Measurements from ENCODE around the gene CPNE8. TPM values are rescaled to one million over a fixed set of nuclear protein-coding genes. Genes with fewer than 3 reads are reported as not detected.

CPNE8 gene
- total RNA-seq, 2 donors from 2014 or later, result 8.7 to 18.0 TPM

- no peak for DNase-seq
- H3K27ac ChIP-seq (ENCODE audit: low read depth, low read length), result no peak overlapping the region
- no peaks in the 10 kb centered on the region for H3K9me3 ChIP-seq (ENCODE audit: control insufficient read depth, low read length)
- H3K9ac ChIP-seq (ENCODE audit: extremely low read depth, low read length, poor library complexity, severe bottlenecking), result no peak overlapping the region
- H3K4me3 ChIP-seq (ENCODE audit: low read length), result no peak overlapping the region
- no peaks in the 10 kb centered on the region for H3K27me3 ChIP-seq (ENCODE audit: control insufficient read depth, insufficient read depth, low read length, poor library complexity, severe bottlenecking)
- H3K27ac Mint-ChIP-seq, result no peak overlapping the region
- no peaks in the 10 kb centered on the region for H3K4me1 ChIP-seq (ENCODE audit: control insufficient read depth, insufficient read depth, low read length)
- TF ChIP-seq, protein P1, sequence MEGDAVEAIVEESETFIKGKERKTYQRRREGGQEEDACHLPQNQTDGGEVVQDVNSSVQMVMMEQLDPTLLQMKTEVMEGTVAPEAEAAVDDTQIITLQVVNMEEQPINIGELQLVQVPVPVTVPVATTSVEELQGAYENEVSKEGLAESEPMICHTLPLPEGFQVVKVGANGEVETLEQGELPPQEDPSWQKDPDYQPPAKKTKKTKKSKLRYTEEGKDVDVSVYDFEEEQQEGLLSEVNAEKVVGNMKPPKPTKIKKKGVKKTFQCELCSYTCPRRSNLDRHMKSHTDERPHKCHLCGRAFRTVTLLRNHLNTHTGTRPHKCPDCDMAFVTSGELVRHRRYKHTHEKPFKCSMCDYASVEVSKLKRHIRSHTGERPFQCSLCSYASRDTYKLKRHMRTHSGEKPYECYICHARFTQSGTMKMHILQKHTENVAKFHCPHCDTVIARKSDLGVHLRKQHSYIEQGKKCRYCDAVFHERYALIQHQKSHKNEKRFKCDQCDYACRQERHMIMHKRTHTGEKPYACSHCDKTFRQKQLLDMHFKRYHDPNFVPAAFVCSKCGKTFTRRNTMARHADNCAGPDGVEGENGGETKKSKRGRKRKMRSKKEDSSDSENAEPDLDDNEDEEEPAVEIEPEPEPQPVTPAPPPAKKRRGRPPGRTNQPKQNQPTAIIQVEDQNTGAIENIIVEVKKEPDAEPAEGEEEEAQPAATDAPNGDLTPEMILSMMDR (conservative IDR thresholded peaks at IDR 0.05), result no peak
- WGBS, 2 experiments (ENCODE audit: insufficient coverage in 1 of 2, insufficient read length in 1 of 2), result 93% methylated on average over 2 to 4 of the region's 4 CpGs
- no peaks in the 10 kb centered on the region for H3K36me3 ChIP-seq (ENCODE audit: control insufficient read depth, insufficient read depth, low read length)
- H3K4me1 Mint-ChIP-seq, result peaks cover 3% of the 10 kb centered on the region
- no peaks in the 10 kb centered on the region for H3K36me3 Mint-ChIP-seq (ENCODE audit: low read depth)
- H3K9me3 Mint-ChIP-seq, result no peaks in the 10 kb centered on the region
- no peaks in the 10 kb centered on the region for H3K27me3 Mint-ChIP-seq (ENCODE audit: insufficient read depth)
- H3K4me3 Mint-ChIP-seq, result no peak overlapping the region
Measured at GRCh38 chr12:38825006-38825405, 80.4 kb downstream of the CPNE8 start.

DNA sequence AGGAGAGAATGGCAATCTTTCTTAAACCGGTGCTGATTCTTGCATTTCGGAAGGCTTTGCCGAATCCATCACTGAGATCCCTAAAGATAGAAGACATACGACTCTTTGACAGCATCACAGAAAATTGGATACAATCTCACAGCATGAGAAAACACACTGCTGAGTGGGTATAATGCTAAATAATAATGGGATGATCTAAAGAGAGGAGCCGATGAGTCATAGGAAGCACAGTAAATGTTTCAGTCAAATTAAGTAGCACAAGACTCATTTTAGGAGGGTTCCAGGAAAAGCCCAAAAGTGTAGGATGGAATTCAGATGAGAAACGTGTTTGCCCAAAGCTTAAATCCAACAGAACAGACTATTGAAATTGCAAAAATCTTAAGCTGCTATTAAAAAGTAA lies 81.7 kb downstream of the CPNE8 start:
- Histone ChIP-seq H3K9ac (ENCODE audit: extremely low read depth, low read length, poor library complexity, severe bottlenecking) (no peak overlapping the region), H3K4me1 (ENCODE audit: control insufficient read depth, insufficient read depth, low read length) (no peaks in the 10 kb centered on the region), H3K9me3 (ENCODE audit: control insufficient read depth, low read length) (no peaks in the 10 kb centered on the region), H3K27me3 (ENCODE audit: control insufficient read depth, insufficient read depth, low read length, poor library complexity, severe bottlenecking) (no peaks in the 10 kb centered on the region), H3K4me3 (ENCODE audit: low read length) (no peak overlapping the region), H3K27ac (ENCODE audit: low read depth, low read length) (no peak overlapping the region), H3K36me3 (ENCODE audit: control insufficient read depth, insufficient read depth, low read length) (no peaks in the 10 kb centered on the region)
- DNase-seq, result no peak
- Mint-ChIP-seq H3K27ac (no peak overlapping the region), H3K27me3 (ENCODE audit: insufficient read depth) (no peaks in the 10 kb centered on the region), H3K4me3 (no peak overlapping the region), H3K4me1 (peaks cover 3% of the 10 kb centered on the region), H3K9me3 (no peaks in the 10 kb centered on the region), H3K36me3 (ENCODE audit: low read depth) (no peaks in the 10 kb centered on the region)
- TF ChIP-seq, protein P1 (conservative IDR thresholded peaks at IDR 0.05), result no peak
- 74 to 82% methylated on average over 2 to 6 of the region's 6 CpGs for WGBS, 2 experiments (ENCODE audit: insufficient coverage in 1 of 2, insufficient read length in 1 of 2)

- no peaks in the 10 kb centered on the region for H3K4me1 ChIP-seq (ENCODE audit: control insufficient read depth, insufficient read depth, low read length)
- no peaks in the 10 kb centered on the region for H3K27me3 ChIP-seq (ENCODE audit: control insufficient read depth, insufficient read depth, low read length, poor library complexity, severe bottlenecking)
- Mint-ChIP-seq H3K36me3 (ENCODE audit: low read depth) (no peaks in the 10 kb centered on the region), H3K4me3 (no peak overlapping the region), H3K27ac (no peak overlapping the region), H3K9me3 (no peaks in the 10 kb centered on the region), H3K27me3 (ENCODE audit: insufficient read depth) (no peaks in the 10 kb centered on the region), H3K4me1 (peaks cover 3% of the 10 kb centered on the region)
- DNase-seq, result no peak
- WGBS, 2 experiments (ENCODE audit: insufficient coverage in 1 of 2, insufficient read length in 1 of 2), result 76 to 90% methylated on average over 2 of the region's 2 CpGs
- H3K36me3 ChIP-seq (ENCODE audit: control insufficient read depth, insufficient read depth, low read length), result no peaks in the 10 kb centered on the region
- TF ChIP-seq, protein P1 (conservative IDR thresholded peaks at IDR 0.05), result no peak
- H3K27ac ChIP-seq (ENCODE audit: low read depth, low read length), result no peak overlapping the region
- no peak overlapping the region for H3K4me3 ChIP-seq (ENCODE audit: low read length)
- no peak overlapping the region for H3K9ac ChIP-seq (ENCODE audit: extremely low read depth, low read length, poor library complexity, severe bottlenecking)
- no peaks in the 10 kb centered on the region for H3K9me3 ChIP-seq (ENCODE audit: control insufficient read depth, low read length)
Measured at GRCh38 chr12:38823314-38823713, 82.1 kb downstream of the CPNE8 start.
